ENCODE data around the gene NRROS. TPM values are rescaled to one million over a fixed set of nuclear protein-coding genes. Genes with fewer than 3 reads are reported as not detected.
A peak's percentile ranks its signal among the peaks of the same experiment; 100 is the strongest.

The NRROS gene
- polyA plus RNA-seq, 6 donors from 2014 or later, result 1.2 to 11.8 (median 4.9) TPM

DNA sequence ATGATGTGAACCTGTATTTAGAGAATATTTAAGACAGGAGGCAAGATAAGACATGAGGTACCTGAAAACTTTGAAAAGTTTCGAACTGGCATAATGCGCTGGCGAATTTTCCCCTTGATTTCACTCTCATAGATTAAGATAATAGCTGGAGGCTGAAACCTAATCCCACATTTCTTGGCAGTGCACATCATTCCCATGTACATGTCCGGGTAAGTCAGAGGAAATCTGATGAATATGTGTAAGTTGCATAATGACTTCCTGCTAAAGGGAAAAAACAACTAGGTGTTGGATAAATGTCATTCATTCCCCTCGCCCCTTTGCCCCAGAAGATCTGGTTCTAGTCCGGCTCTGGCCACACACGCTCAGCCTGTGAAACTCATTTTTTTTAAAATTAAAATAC lies 69.0 kb downstream of the NRROS start:
- Mint-ChIP-seq H3K9me3 (no peaks in the 10 kb centered on the region), H3K4me3 (no peak overlapping the region), H3K36me3 (no peaks in the 10 kb centered on the region), H3K4me1 (peaks cover 9 to 15% (median 13%) of the 10 kb centered on the region in 3 donors), H3K27ac (peak overlapping the region in 1 of 6 donors; percentile 20), H3K27me3 (no peaks in the 10 kb centered on the region)
- ATAC-seq (ENCODE audit: low read depth in 2 of 2) (no peak), DNase-seq (no peak)

Other genes starting within 250 kb of the NRROS start
- gene UBXN7, start 207.3 kb upstream of the NRROS start, polyA plus RNA-seq (ENCODE audit: low read depth in 6 of 6), result 10 to 100 TPM; 11.4 to 39.4 (median 32.7) TPM
- 10 to 100 TPM in 1 of 6 donors, 1 to 10 TPM in 5; 4.4 to 12.8 (median 7.8) TPM for gene RNF168, start 135.9 kb upstream of the NRROS start, polyA plus RNA-seq (ENCODE audit: low read depth in 6 of 6)
- gene SMCO1, start 124.3 kb upstream of the NRROS start, polyA plus RNA-seq (ENCODE audit: low read depth in 6 of 6), result not detected
- 10 to 100 TPM; 11.9 to 22.7 (median 16.0) TPM for gene WDR53, start 71.1 kb upstream of the NRROS start, polyA plus RNA-seq (ENCODE audit: low read depth in 6 of 6)
- 1 to 10 TPM; 2.5 to 4.1 (median 2.8) TPM for gene FBXO45, start 71.0 kb upstream of the NRROS start, polyA plus RNA-seq (ENCODE audit: low read depth in 6 of 6)
- gene CEP19, start 72.6 kb downstream of the NRROS start, polyA plus RNA-seq (ENCODE audit: low read depth in 6 of 6), result 1 to 10 TPM in 5 of 6 donors, not detected in 1; 1.5 to 5.4 (median 3.0) TPM
- gene PIGX, start 72.7 kb downstream of the NRROS start, polyA plus RNA-seq (ENCODE audit: low read depth in 6 of 6), result 10 to 100 TPM; 17.6 to 30.6 (median 27.5) TPM
- gene PAK2, start 100.2 kb downstream of the NRROS start, polyA plus RNA-seq (ENCODE audit: low read depth in 6 of 6), result 10 to 100 TPM; 37.4 to 47.7 (median 41.8) TPM
- 10 to 100 TPM in 4 of 6 donors, 1 to 10 TPM in 2; 4.3 to 15.4 (median 13.4) TPM for gene SENP5, start 228.2 kb downstream of the NRROS start, polyA plus RNA-seq (ENCODE audit: low read depth in 6 of 6)